ENCODE measurements around the gene FKBP7. TPM values are rescaled to one million over a fixed set of nuclear protein-coding genes. Genes with fewer than 3 reads are reported as not detected.

Gene FKBP7
- total and polyA plus RNA-seq, 2 of the 13 experiments (the other 11 are each of a cell fraction or from before 2014, with no cell fraction given), result 12.4 to 14.8 TPM

DNA sequence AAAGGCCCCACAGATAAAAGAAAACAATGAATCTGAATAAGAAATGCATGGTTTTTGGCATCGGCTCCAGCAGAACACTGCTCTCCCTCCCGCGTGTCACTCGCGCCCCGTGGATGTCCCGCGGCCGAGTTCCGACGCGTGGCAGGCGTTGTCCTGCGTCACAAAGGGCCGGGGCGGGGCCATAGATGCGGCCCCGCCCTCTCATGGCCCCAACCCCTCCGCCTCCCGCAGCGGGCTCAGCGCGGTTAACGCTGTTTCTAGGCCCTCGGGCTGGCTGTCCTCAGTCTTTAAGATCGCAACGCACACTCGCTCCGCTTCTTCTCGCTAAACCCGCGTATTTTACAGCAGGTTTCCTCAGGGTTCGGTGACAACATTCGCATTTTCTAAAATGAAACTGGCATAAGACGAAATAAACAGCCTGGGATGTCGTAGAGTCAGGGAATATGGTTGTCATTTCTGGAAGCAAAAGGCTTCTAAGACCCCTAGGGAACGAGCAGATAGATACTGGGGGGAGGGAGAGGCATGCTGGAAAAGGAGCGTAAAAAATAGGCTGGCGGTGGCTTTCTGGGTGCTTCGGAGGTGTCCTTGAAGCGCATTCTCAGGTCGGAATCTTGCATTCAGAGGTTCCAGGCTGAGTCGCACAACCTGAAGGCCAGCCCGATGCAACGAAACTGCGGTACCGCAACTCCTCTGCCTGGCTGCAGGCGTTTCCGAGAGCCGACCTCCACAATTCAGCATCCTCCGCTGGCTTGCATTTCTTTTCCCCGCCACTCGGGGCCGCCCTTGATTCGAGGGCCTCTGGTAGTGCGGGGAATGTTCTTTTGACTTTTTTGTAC is at the start of gene FKBP7 (continued):
- no peak for TF ChIP-seq SMARCC2 (IDR thresholded peaks at IDR 0.05)
- TF ChIP-seq JUNB (CRISPR knock-in tag; IDR thresholded peaks at IDR 0.05; ENCODE audit: borderline replicate concordance), result no peak; the same call in 1 of the 2 replicates
- TF ChIP-seq NR1H2 (CRISPR knock-in tag; IDR thresholded peaks at IDR 0.05; ENCODE audit: borderline replicate concordance, low read depth), result no peak
- TF ChIP-seq, protein P1, sequence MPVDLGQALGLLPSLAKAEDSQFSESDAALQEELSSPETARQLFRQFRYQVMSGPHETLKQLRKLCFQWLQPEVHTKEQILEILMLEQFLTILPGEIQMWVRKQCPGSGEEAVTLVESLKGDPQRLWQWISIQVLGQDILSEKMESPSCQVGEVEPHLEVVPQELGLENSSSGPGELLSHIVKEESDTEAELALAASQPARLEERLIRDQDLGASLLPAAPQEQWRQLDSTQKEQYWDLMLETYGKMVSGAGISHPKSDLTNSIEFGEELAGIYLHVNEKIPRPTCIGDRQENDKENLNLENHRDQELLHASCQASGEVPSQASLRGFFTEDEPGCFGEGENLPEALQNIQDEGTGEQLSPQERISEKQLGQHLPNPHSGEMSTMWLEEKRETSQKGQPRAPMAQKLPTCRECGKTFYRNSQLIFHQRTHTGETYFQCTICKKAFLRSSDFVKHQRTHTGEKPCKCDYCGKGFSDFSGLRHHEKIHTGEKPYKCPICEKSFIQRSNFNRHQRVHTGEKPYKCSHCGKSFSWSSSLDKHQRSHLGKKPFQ (CRISPR knock-in tag; IDR thresholded peaks at IDR 0.05; ENCODE audit: insufficient replicate concordance), result peak; percentile 21
- peak; percentile 84; the same call in 1 of the 2 replicates for TF ChIP-seq ZNF292 (CRISPR knock-in tag; IDR thresholded peaks at IDR 0.05; ENCODE audit: borderline replicate concordance, low read depth)
- TF ChIP-seq, protein P2, sequence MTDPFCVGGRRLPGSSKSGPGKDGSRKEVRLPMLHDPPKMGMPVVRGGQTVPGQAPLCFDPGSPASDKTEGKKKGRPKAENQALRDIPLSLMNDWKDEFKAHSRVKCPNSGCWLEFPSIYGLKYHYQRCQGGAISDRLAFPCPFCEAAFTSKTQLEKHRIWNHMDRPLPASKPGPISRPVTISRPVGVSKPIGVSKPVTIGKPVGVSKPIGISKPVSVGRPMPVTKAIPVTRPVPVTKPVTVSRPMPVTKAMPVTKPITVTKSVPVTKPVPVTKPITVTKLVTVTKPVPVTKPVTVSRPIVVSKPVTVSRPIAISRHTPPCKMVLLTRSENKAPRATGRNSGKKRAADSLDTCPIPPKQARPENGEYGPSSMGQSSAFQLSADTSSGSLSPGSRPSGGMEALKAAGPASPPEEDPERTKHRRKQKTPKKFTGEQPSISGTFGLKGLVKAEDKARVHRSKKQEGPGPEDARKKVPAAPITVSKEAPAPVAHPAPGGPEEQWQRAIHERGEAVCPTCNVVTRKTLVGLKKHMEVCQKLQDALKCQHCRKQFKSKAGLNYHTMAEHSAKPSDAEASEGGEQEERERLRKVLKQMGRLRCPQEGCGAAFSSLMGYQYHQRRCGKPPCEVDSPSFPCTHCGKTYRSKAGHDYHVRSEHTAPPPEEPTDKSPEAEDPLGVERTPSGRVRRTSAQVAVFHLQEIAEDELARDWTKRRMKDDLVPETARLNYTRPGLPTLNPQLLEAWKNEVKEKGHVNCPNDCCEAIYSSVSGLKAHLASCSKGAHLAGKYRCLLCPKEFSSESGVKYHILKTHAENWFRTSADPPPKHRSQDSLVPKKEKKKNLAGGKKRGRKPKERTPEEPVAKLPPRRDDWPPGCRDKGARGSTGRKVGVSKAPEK (CRISPR knock-in tag; IDR thresholded peaks at IDR 0.05; ENCODE audit: borderline replicate concordance), result peak; percentile 41; the same call in 1 of the 2 replicates
- peak; percentile 85 for TF ChIP-seq HDAC2 (CRISPR knock-in tag; IDR thresholded peaks at IDR 0.05)
- TF ChIP-seq, protein P3, sequence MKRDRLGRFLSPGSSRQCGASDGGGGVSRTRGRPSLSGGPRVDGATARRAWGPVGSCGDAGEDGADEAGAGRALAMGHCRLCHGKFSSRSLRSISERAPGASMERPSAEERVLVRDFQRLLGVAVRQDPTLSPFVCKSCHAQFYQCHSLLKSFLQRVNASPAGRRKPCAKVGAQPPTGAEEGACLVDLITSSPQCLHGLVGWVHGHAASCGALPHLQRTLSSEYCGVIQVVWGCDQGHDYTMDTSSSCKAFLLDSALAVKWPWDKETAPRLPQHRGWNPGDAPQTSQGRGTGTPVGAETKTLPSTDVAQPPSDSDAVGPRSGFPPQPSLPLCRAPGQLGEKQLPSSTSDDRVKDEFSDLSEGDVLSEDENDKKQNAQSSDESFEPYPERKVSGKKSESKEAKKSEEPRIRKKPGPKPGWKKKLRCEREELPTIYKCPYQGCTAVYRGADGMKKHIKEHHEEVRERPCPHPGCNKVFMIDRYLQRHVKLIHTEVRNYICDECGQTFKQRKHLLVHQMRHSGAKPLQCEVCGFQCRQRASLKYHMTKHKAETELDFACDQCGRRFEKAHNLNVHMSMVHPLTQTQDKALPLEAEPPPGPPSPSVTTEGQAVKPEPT (CRISPR knock-in tag; IDR thresholded peaks at IDR 0.05; ENCODE audit: low read depth), result no peak
- peak; percentile 92 for TF ChIP-seq ZNF547 (CRISPR knock-in tag; IDR thresholded peaks at IDR 0.05)
- peak; percentile 60; the same call in 1 of the 2 replicates for TF ChIP-seq ZNF274 (CRISPR knock-in tag; IDR thresholded peaks at IDR 0.05)
- TF ChIP-seq SNAI1 (CRISPR knock-in tag; IDR thresholded peaks at IDR 0.05; ENCODE audit: borderline replicate concordance), result no peak
- TF ChIP-seq, protein P4, sequence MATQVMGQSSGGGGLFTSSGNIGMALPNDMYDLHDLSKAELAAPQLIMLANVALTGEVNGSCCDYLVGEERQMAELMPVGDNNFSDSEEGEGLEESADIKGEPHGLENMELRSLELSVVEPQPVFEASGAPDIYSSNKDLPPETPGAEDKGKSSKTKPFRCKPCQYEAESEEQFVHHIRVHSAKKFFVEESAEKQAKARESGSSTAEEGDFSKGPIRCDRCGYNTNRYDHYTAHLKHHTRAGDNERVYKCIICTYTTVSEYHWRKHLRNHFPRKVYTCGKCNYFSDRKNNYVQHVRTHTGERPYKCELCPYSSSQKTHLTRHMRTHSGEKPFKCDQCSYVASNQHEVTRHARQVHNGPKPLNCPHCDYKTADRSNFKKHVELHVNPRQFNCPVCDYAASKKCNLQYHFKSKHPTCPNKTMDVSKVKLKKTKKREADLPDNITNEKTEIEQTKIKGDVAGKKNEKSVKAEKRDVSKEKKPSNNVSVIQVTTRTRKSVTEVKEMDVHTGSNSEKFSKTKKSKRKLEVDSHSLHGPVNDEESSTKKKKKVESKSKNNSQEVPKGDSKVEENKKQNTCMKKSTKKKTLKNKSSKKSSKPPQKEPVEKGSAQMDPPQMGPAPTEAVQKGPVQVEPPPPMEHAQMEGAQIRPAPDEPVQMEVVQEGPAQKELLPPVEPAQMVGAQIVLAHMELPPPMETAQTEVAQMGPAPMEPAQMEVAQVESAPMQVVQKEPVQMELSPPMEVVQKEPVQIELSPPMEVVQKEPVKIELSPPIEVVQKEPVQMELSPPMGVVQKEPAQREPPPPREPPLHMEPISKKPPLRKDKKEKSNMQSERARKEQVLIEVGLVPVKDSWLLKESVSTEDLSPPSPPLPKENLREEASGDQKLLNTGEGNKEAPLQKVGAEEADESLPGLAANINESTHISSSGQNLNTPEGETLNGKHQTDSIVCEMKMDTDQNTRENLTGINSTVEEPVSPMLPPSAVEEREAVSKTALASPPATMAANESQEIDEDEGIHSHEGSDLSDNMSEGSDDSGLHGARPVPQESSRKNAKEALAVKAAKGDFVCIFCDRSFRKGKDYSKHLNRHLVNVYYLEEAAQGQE (IDR thresholded peaks at IDR 0.05; ENCODE audit: borderline replicate concordance in 1 of 2, low read depth in 1 of 2, low read length in 2 of 2), result peak in 1 of 2 experiments; percentile 13; a peak in 1 of 4 replicates
- 0 out of 2 replicates have a peak, but pooled peaks have one; percentile 49 for TF ChIP-seq ZNF136 (CRISPR knock-in tag; IDR thresholded peaks at IDR 0.05; ENCODE audit: low read depth)
- TF ChIP-seq THAP11 (CRISPR knock-in tag; IDR thresholded peaks at IDR 0.05), result peak; percentile 32; the same call in 1 of the 2 replicates
- TF ChIP-seq HOXA9 (CRISPR knock-in tag; IDR thresholded peaks at IDR 0.05; ENCODE audit: borderline replicate concordance), result no peak
